Large intestine (tissue), 3 donors: ENCODE results near the gene LIAS. TPM values are rescaled to one million over a fixed set of nuclear protein-coding genes. Genes with fewer than 3 reads are reported as not detected.

Source experiments
- DNase-seq, 2 donors: peaks; one replicate each; pipeline versions ENCODE4 v3.0.0 to v3.0.0-alpha.2; 2013
- H3K27ac ChIP-seq: one replicate; pipeline ENCODE4 v1.5.1; 2013; ENCODE audit warnings: low read length
- H3K27me3 ChIP-seq: 2 replicates; pipeline ENCODE4 v1.6.1; 2013; ENCODE audit warnings: low read length; ENCODE audit not compliant: control insufficient read depth, insufficient read depth
- H3K36me3 ChIP-seq: 2 replicates; pipeline ENCODE4 v1.6.1; 2013; ENCODE audit warnings: low read length; ENCODE audit not compliant: control insufficient read depth, insufficient read depth
- H3K4me1 ChIP-seq: one replicate; pipeline ENCODE4 v1.6.1; 2013; ENCODE audit warnings: low read length; ENCODE audit not compliant: control insufficient read depth, insufficient read depth
- H3K4me3 ChIP-seq: one replicate; pipeline ENCODE4 v1.5.1; 2013; ENCODE audit warnings: low read length
- H3K9me3 ChIP-seq: one replicate; pipeline ENCODE4 v1.6.1; 2013; ENCODE audit warnings: mild to moderate bottlenecking, low read depth, low read length, moderate library complexity; ENCODE audit not compliant: control insufficient read depth
- WGBS: methylation state at CpG from one replicate; pipeline ENCODE4 v1.1.5; 2013; ENCODE audit warnings: low lambda C conversion rate; ENCODE audit not compliant: insufficient coverage; 5-methylcytosine and 5-hydroxymethylcytosine counted together
- polyA plus RNA-seq: library from polyadenylated mRNA; unstranded; fragments of 120-200 nt; gene quantifications from one replicate; pipeline ENCODE4 v1.2.1, GENCODE V29; 2013

The LIAS gene
- polyA plus RNA-seq, 1 donor: 30.0 TPM

DNA sequence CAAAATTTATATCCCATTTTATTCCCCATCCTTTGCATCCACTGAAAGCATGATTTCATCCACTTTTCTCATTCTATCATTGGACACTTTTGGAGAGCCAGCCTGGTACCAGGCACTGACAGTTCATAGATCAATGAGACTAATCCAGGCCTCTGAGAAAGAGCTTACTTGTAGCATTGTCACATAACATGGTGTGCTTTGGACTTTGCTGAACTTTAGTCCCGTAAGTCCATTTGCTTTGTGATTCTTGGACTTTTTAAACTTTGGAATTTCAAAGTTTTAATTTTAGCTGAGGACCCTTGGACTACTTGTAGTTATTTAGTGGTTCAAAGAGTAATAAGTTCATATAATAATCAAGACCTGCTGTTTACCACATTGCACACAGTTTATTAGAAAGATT, 11.5 kb downstream of the LIAS start:
- H3K27ac ChIP-seq: peak overlapping the region; percentile 79
- H3K9me3 ChIP-seq: no peaks in the 10 kb centered on the region
- peaks cover 11% of the 10 kb centered on the region for H3K36me3 ChIP-seq
- peak; percentile 35 to 67 for DNase-seq
- H3K27me3 ChIP-seq: no peaks in the 10 kb centered on the region
- no CpG with 5 or more reads among the region's 1 CpG for WGBS
- peaks cover 3% of the 10 kb centered on the region for H3K4me1 ChIP-seq
- H3K4me3 ChIP-seq: no peak overlapping the region

GRCh38 chr4:39472396-39472795, 13.5 kb downstream of the LIAS start:
- no peak overlapping the region for H3K4me3 ChIP-seq
- WGBS: 79% methylated on average over 2 of the region's 3 CpGs
- no peak for DNase-seq
- H3K36me3 ChIP-seq: peaks cover 7% of the 10 kb centered on the region
- H3K4me1 ChIP-seq: peaks cover 3% of the 10 kb centered on the region
- no peak overlapping the region for H3K27ac ChIP-seq
- no peaks in the 10 kb centered on the region for H3K27me3 ChIP-seq
- no peaks in the 10 kb centered on the region for H3K9me3 ChIP-seq

GRCh38 chr4:39476187-39476895, 17.5 kb downstream of the LIAS start:
- Histone ChIP-seq H3K4me1 (no peaks in the 10 kb centered on the region), H3K4me3 (no peak overlapping the region), H3K36me3 (peaks cover 5% of the 10 kb centered on the region), H3K9me3 (no peaks in the 10 kb centered on the region), H3K27ac (no peak overlapping the region), H3K27me3 (no peaks in the 10 kb centered on the region)
- DNase-seq: no peak
- WGBS: no CpG with 5 or more reads among the region's 5 CpGs

DNA sequence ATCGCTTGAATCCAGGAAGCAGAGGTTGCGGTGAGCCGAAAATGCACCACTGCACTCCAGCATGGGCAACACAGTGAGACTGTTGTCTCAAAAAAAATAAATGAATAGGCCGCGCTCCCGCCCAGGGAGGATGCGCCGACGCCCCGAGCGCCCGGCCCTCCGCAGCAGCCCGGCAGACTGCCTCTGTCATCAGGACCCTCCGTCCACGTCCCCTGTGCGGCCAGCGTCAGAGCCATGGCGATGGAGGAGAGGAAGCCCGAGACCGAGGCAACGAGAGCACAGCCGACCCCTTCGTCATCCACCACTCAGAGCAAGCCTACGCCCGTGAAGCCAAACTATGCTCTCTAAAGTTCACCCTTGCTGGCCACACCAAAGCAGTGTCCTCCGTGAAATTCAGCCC, 21.4 kb downstream of the LIAS start:
- Histone ChIP-seq H3K4me3 (no peak overlapping the region), H3K36me3 (no peaks in the 10 kb centered on the region), H3K4me1 (no peaks in the 10 kb centered on the region), H3K27me3 (no peaks in the 10 kb centered on the region), H3K9me3 (peaks cover 6% of the 10 kb centered on the region), H3K27ac (no peak overlapping the region)
- WGBS: no CpG with 5 or more reads among the region's 27 CpGs
- DNase-seq: no peak

DNA sequence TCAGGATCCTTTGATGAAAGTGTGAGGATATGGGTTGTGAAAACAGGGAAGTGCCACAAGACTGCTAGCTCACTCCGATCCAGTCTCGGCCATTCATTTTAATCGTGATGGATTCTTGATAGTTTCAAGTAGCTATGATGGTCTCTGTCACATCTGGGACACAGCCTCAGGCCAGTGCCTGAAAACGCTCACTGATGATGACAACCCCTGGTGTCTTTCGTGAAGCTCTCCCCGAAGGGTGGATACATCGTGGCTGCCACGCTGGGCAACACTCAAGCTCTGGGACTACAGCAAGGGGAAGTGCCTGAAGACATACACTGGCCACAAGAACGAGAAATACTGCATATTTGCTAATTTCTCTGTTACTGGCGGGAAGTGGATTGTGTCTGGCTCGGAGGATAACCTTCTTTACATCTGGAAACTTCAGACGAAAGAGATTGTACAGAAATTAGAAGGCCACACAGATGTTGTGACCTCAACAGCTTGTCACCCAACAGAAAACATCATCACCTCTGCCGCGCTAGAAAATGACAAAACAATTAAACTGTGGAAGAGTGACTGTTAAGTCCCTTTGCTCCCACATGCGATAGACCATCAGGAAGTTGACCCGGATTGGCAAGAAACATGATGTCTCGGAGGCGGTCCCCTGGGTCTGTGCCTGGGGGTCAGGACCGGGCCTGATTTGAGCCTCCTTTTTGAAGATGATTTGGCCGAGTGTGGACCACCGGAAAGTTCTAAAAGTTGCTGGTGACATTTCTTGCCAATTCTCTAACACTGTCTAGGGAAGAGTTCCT, 22.2 kb downstream of the LIAS start:
- no peaks in the 10 kb centered on the region for H3K36me3 ChIP-seq
- DNase-seq: no peak
- no peaks in the 10 kb centered on the region for H3K4me1 ChIP-seq
- H3K9me3 ChIP-seq: peaks cover 6% of the 10 kb centered on the region
- H3K27me3 ChIP-seq: no peaks in the 10 kb centered on the region
- no peak overlapping the region for H3K4me3 ChIP-seq
- no CpG with 5 or more reads among the region's 21 CpGs for WGBS
- no peak overlapping the region for H3K27ac ChIP-seq

DNA sequence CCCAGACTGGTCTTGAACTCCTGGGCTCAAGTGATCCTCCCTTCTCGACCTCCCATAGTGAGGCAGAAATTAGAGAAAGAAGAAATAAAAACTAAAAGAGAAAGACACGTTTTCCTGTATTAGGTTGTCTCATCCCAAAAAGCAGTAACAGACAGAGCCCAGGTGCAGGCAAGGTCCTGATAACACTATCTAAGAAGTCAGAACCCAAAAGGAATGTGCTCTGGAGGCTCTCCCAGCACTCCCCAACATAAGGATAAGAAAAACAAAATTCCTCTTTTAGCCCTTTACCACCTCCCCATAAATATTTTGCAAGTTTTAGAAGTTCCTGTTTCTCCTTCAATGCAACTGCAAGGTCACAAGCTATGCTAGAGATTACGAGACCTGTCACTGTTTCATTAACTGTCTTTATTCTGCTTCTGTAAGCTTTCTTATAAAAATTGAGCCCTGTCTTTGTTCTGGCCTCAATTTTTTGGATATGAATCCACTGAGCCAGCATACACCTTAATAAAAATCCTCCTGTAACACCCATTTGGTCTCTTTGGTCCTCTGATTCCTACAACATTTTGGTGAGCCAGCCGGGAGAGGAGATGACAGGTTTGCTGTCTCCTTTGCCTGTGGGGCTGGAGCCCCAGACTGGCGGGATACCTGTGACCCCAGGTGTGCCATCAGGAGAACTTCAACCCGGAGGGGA, 25.9 kb downstream of the LIAS start:
- no peak overlapping the region for H3K4me3 ChIP-seq
- no peak overlapping the region for H3K27ac ChIP-seq
- 100% methylated on average over 1 of the region's 6 CpGs for WGBS
- H3K36me3 ChIP-seq: no peaks in the 10 kb centered on the region
- peaks cover 9% of the 10 kb centered on the region for H3K4me1 ChIP-seq
- H3K9me3 ChIP-seq: peaks cover 6% of the 10 kb centered on the region
- no peaks in the 10 kb centered on the region for H3K27me3 ChIP-seq
- DNase-seq: no peak

GRCh38 chr4:39486221-39486804, 27.5 kb downstream of the LIAS start:
- H3K9me3 ChIP-seq: peaks cover 6% of the 10 kb centered on the region
- peaks cover 9% of the 10 kb centered on the region for H3K4me1 ChIP-seq
- 94% methylated on average over 6 of the region's 10 CpGs for WGBS
- H3K4me3 ChIP-seq: no peak overlapping the region
- no peaks in the 10 kb centered on the region for H3K27me3 ChIP-seq
- H3K36me3 ChIP-seq: no peaks in the 10 kb centered on the region
- DNase-seq: no peak
- H3K27ac ChIP-seq: no peak overlapping the region

GRCh38 chr4:39490322-39490721, 31.5 kb downstream of the LIAS start:
- Histone ChIP-seq H3K4me1 (peaks cover 9% of the 10 kb centered on the region), H3K36me3 (no peaks in the 10 kb centered on the region), H3K4me3 (no peak overlapping the region), H3K9me3 (no peaks in the 10 kb centered on the region), H3K27ac (no peak overlapping the region), H3K27me3 (no peaks in the 10 kb centered on the region)
- WGBS: no CpG with 5 or more reads among the region's 2 CpGs
- no peak for DNase-seq

GRCh38 chr4:39494354-39494753, 35.5 kb downstream of the LIAS start:
- no CpG with 5 or more reads among the region's 1 CpG for WGBS
- no peak overlapping the region for H3K27ac ChIP-seq
- no peaks in the 10 kb centered on the region for H3K27me3 ChIP-seq
- peaks cover 8% of the 10 kb centered on the region for H3K36me3 ChIP-seq
- H3K9me3 ChIP-seq: no peaks in the 10 kb centered on the region
- no peaks in the 10 kb centered on the region for H3K4me1 ChIP-seq
- H3K4me3 ChIP-seq: no peak overlapping the region
- peak; percentile 21 to 26 for DNase-seq
